SK-N-MC (cell line): ENCODE results near the gene ABCB8.

Source experiments
- EZH2 ChIP-seq: fragments of 200-600 bp; sonication (generic); IDR thresholded peaks from one replicate; pipeline ENCODE4 v1.6.1; 2017; ENCODE audit warnings: antibody characterized with exemption
- FOXP2 ChIP-seq: optimal IDR thresholded peaks from 2 replicates; pipeline ENCODE3; 2011; ENCODE audit warnings: mild to moderate bottlenecking, moderate library complexity; ENCODE audit not compliant: insufficient read depth; ENCODE audit errors: extremely low read length, control extremely low read depth
- POLR2AphosphoS5 ChIP-seq: IDR thresholded peaks from 2 replicates; pipeline ENCODE4 v1.6.1; 2012; ENCODE audit warnings: mild to moderate bottlenecking, low read depth, low read length, borderline replicate concordance

DNA sequence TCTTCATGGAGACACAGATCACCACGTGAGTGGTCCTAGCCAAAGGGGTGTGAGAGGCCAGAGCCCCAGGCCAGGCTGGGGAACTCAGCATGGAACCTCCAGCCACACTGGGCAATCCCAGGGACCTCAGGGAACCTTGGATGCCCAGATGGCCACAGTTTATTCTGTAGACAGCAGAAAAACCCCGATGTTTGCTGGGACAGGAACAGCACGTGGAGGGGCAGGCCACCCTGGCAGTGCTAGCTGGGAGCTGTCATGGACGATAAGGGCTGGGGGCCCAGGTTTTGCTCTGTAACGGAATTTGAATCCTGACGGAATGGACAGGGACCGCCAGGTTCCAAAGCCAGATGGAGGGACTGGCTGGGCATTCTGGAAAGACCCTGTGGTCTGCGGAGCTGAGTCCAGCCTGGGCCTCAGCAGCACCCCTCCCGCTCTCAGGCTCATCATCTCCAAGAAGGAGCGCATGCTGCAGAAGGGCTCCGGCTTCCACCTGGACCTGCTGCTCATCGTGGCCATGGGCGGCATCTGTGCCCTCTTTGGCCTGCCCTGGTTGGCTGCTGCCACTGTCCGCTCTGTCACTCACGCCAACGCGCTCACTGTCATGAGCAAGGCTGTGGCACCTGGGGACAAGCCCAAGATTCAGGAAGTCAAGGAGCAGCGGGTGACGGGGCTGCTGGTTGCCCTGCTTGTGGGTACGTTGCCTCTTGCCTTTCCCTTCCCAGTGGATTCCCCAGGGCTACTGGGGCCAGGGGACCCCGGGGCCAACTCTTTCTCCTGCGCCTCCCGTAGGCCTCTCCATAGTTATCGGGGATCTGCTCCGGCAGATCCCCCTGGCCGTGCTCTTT is 46.8 kb downstream of the ABCB8 start:
- no peak for TF ChIP-seq POLR2AphosphoS5
- no peak for TF ChIP-seq EZH2
- no peak for TF ChIP-seq FOXP2
